Fibroblast of lung (primary cell): ENCODE results near the gene PPP2R5C.

Experiments used
- EZH2 ChIP-seq: IDR thresholded peaks from 2 replicates; pipeline ENCODE4 v1.5.1; 2012; ENCODE audit warnings: low read length, control low read depth, mild to moderate bottlenecking; ENCODE audit errors: missing control alignments
- TF ChIP-seq, protein P1 (sequence below), 2 donors: IDR thresholded peaks in 1 of 2; conservative IDR thresholded peaks in 1 of 2; 1 replicate in 1 of 2; 2 replicates in 1 of 2; pipeline ENCODE4 v1.5.1; 2011 to 2012; ENCODE audit warnings: low read length in 2 of 2, control low read depth in 1 of 2, inconsistent platforms in 1 of 2, low read depth in 1 of 2, mild to moderate bottlenecking in 1 of 2

- TF ChIP-seq, protein P1, sequence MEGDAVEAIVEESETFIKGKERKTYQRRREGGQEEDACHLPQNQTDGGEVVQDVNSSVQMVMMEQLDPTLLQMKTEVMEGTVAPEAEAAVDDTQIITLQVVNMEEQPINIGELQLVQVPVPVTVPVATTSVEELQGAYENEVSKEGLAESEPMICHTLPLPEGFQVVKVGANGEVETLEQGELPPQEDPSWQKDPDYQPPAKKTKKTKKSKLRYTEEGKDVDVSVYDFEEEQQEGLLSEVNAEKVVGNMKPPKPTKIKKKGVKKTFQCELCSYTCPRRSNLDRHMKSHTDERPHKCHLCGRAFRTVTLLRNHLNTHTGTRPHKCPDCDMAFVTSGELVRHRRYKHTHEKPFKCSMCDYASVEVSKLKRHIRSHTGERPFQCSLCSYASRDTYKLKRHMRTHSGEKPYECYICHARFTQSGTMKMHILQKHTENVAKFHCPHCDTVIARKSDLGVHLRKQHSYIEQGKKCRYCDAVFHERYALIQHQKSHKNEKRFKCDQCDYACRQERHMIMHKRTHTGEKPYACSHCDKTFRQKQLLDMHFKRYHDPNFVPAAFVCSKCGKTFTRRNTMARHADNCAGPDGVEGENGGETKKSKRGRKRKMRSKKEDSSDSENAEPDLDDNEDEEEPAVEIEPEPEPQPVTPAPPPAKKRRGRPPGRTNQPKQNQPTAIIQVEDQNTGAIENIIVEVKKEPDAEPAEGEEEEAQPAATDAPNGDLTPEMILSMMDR (conservative IDR thresholded peaks at IDR 0.05 in 1 of 2, IDR thresholded peaks at IDR 0.05 in 1 of 2; ENCODE audit: low read depth in 1 of 2, low read length in 2 of 2): no peak
- no peak for TF ChIP-seq EZH2
These were observed 57.9 kb downstream of the PPP2R5C start for GRCh38 chr14:101819251-101819990.
